Gastrocnemius medialis (tissue), 4 donors: ENCODE results near the gene CTNNBIP1. TPM values are rescaled to one million over a fixed set of nuclear protein-coding genes. Genes with fewer than 3 reads are reported as not detected.
"Not testable (repeated sequence)": the region's sequence is repeated elsewhere in the genome, so short reads cannot be mapped to it uniquely, and the experiment has no call there.

Source experiments
- ATAC-seq, 2 donors: fragments of 150-250 bp; one replicate each; pipeline ENCODE4 v1.9.1; 2016
- DNase-seq, 2 donors: peaks; one replicate each; pipeline ENCODE4 v3.0.0-alpha.2; 2019
- H3K27ac ChIP-seq, 4 donors: fragments of 200-600 bp; sonication (generic); 1 replicate in 1 of 4; 2 replicates in 3 of 4; pipeline ENCODE4 v1.5.1; 2016 to 2018; ENCODE audit warnings: mild to moderate bottlenecking in 2 of 4, moderate library complexity in 1 of 4
- H3K27me3 ChIP-seq, 3 donors: fragments of 200-600 bp; sonication (generic) in 2 of 3; 1 replicate in 1 of 3; 2 replicates in 2 of 3; pipeline versions ENCODE4 v1.5.1 to v1.6.0; 2016 to 2019; ENCODE audit warnings: mild to moderate bottlenecking in 1 of 3, moderate library complexity in 1 of 3
- H3K36me3 ChIP-seq, 2 donors: fragments of 200-600 bp; sonication (generic) in 1 of 2; one replicate each; pipeline ENCODE4 v1.5.1; 2017 to 2018
- H3K4me1 ChIP-seq, 2 donors: fragments of 200-600 bp; sonication (generic) in 1 of 2; one replicate each; pipeline ENCODE4 v1.5.1; 2016 to 2017; ENCODE audit warnings: mild to moderate bottlenecking in 2 of 2
- H3K4me3 ChIP-seq, 4 donors: fragments of 200-600 bp; sonication (generic) in 3 of 4; 1 replicate in 1 of 4; 2 replicates in 3 of 4; pipeline ENCODE4 v1.5.1; 2016 to 2019; ENCODE audit warnings: mild to moderate bottlenecking in 2 of 4
- H3K9me3 ChIP-seq, 3 donors: fragments of 200-600 bp; sonication (generic) in 2 of 3; 1 replicate in 1 of 3; 2 replicates in 2 of 3; pipeline ENCODE4 v1.5.1; 2016 to 2019
- POLR2A ChIP-seq, 2 donors: fragments of 450-650 bp; IDR thresholded peaks; one replicate each; pipeline ENCODE4 v1.6.1; 2017; ENCODE audit warnings: antibody characterized with exemption in 2 of 2, mild to moderate bottlenecking in 2 of 2, moderate library complexity in 2 of 2
- in situ Hi-C, 4 donors: fragments of 200-750 bp; cut with MboI; loops; one replicate each; pipeline versions ENCODE4 v1.15.0 to v1.8.0; 2017; ENCODE audit warnings: low sequenced_read_pairs in 4 of 4
- intact Hi-C: fragments of 100-400 bp; cut with DNase I; formaldehyde crosslinking; loops from one replicate; pipeline ENCODE4 v1.15.1; 2023; ENCODE audit warnings: low total_unique reads
- total RNA-seq, 4 donors: library from RNA; depleted of rRNA; stranded (reverse); fragments of >200 nt; gene quantifications; one replicate each; pipeline versions ENCODE4 v1.1.0 to v1.2.3, GENCODE V29; 2016
- TF ChIP-seq, protein P1 (sequence below), 5 experiments: fragments of 450-650 bp in 3 of 5; fragments of 200-600 bp in 2 of 5; sonication (generic) in 2 of 5; IDR thresholded peaks in 4 of 5; conservative IDR thresholded peaks in 1 of 5; 1 replicate in 4 of 5; 2 replicates in 1 of 5; pipeline ENCODE4 v1.5.1; 2016 to 2019; ENCODE audit warnings: antibody characterized with exemption in 5 of 5, mild to moderate bottlenecking in 3 of 5, moderate library complexity in 3 of 5

The CTNNBIP1 gene
- total RNA-seq, 4 donors from 2014 or later = 10.3 to 13.2 (median 10.4) TPM

DNA sequence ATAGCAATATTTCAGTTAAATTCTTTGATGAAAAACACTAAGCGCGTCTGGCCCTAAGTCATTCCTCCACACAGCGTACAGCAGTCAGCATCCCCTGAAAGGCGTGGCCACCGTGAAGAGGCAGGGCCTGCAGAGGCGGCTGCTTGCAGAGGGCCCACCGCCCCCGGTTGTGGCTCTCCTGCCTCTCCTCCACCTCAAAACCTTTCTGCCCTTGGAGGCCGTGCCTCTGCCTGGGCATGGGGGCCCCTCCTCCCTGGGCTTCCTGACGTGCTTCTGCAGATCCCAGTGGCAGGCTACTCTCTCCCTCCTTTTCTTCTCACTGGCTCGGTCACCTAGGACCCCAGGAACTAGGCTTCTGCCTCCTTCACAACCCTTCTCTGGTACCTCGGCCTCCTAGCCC lies 102.5 kb downstream of the CTNNBIP1 start:
- peaks cover 12 to 30% of the 10 kb centered on the region in 2 donors for H3K4me1 ChIP-seq
- intact Hi-C loops = no loop called here

DNA sequence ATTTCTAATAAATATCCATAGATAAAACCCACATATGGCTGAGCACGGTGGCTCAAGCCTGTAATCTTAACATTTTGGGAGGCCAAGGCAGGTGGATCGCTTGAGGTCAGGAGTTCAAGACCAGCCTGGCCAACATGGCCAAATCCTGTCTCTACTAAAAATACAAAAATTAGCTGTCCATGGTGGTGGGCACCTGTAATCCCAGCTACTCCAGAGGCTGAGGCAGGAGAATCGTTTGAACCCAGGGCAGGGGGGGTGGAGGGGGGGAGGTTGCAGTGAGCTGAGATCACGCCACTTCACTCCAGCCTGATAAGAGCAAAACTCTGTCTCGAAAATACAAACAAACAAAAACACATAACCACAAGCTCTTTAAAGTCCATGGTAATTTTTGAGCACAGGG lies 104.1 kb downstream of the CTNNBIP1 start:
- H3K9me3 ChIP-seq, H3K36me3 ChIP-seq, H3K27me3 ChIP-seq, H3K4me3 ChIP-seq, DNase-seq, intact Hi-C loops, in situ Hi-C loops, ATAC-seq, H3K27ac ChIP-seq: not testable (repeated sequence)
- peaks cover 5 to 18% of the 10 kb centered on the region in 2 donors for H3K4me1 ChIP-seq

More for the DNA sequence above, 102.5 kb downstream of the CTNNBIP1 start:
- in situ Hi-C loops = no loop called here
- DNase-seq (no peak), ATAC-seq (no peak)
- H3K4me3 ChIP-seq = no peak overlapping the region
- H3K27ac ChIP-seq = no peak overlapping the region
- TF ChIP-seq, protein P1, sequence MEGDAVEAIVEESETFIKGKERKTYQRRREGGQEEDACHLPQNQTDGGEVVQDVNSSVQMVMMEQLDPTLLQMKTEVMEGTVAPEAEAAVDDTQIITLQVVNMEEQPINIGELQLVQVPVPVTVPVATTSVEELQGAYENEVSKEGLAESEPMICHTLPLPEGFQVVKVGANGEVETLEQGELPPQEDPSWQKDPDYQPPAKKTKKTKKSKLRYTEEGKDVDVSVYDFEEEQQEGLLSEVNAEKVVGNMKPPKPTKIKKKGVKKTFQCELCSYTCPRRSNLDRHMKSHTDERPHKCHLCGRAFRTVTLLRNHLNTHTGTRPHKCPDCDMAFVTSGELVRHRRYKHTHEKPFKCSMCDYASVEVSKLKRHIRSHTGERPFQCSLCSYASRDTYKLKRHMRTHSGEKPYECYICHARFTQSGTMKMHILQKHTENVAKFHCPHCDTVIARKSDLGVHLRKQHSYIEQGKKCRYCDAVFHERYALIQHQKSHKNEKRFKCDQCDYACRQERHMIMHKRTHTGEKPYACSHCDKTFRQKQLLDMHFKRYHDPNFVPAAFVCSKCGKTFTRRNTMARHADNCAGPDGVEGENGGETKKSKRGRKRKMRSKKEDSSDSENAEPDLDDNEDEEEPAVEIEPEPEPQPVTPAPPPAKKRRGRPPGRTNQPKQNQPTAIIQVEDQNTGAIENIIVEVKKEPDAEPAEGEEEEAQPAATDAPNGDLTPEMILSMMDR (IDR thresholded peaks at IDR 0.05 in 4 of 5, conservative IDR thresholded peaks at IDR 0.05 in 1 of 5) = no peak
- no peak for TF ChIP-seq POLR2A (IDR thresholded peaks at IDR 0.05)
- no peaks in the 10 kb centered on the region for H3K36me3 ChIP-seq
- no peaks in the 10 kb centered on the region for H3K9me3 ChIP-seq
- no peaks in the 10 kb centered on the region for H3K27me3 ChIP-seq

DNA sequence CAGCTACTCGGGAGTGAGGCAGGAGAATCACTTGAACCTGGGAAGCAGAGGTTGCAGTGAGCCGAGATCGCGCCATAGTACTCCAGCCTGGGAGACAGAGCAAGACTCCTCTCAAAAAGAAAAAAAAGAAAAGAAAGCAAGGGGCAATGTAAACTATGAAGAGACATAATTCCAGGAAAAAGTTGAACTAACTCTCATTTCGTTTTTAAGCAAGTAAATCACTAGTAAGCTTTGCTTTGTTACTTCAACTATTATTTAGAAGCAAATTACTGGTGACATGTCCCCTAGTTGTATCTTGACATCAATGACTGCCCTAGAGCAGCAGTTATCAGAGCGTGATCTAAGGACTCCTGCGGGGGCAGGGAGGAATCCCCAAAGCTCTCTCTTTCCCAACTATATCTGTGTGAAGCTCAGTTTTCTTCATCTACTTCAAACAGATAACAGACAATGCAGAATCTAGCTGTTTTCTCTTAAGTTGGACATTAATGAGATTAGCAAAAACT lies 105.0 kb downstream of the CTNNBIP1 start:
- intact Hi-C loops = no loop called here
- ATAC-seq = no peak
- Histone ChIP-seq H3K9me3 (no peaks in the 10 kb centered on the region), H3K27me3 (no peaks in the 10 kb centered on the region), H3K36me3 (no peaks in the 10 kb centered on the region), H3K27ac (no peak overlapping the region), H3K4me1 (peaks cover 0 to 14% of the 10 kb centered on the region in 2 donors), H3K4me3 (no peak overlapping the region)
- in situ Hi-C loops = no loop called here
- no peak for TF ChIP-seq POLR2A (IDR thresholded peaks at IDR 0.05)
- TF ChIP-seq, protein P1 (IDR thresholded peaks at IDR 0.05 in 4 of 5, conservative IDR thresholded peaks at IDR 0.05 in 1 of 5) = no peak
- no peak for DNase-seq

DNA sequence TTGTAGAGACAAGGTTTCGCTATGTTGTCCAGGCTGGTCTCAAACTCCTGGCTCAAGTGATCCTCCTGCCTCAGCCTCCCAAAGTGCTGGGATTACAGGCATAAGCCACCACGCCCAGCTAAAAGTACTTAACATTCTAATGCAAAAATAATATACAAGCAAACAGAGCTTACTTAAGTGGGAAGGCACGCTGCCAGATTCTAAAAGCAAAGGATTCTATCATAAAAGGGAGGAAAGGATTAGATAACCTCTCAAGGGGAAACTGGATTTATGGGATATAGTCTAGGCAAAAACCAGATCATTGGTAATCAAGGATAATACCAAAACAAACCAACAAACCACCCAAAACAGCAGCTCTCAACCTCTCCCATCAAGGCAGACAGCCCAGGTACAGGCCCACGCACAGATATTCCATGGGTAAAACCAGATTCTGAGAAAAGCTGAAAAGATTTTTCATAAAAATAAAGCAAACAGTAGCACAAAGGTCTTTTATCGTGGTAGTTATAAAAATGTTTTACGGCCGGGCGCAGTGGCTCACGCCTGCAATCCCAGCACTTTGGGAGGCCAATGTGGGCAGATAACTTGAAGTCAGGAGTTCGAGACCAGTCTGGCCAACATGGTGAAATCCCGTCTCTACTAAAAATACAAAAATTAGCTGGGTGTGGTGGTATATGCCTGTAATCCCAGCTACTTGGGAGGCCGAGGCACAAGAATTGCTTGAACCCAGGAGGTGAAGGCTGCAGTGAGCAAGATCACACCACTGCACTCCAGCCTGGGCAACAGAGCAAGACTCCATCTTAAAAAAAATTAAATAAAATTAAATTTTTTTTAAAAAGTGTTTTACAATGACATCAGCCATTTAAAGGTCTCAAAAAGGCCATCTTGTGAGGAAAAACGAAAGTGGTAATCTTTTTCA lies 106.8 kb downstream of the CTNNBIP1 start:
- ATAC-seq, H3K4me3 ChIP-seq, H3K36me3 ChIP-seq, H3K27ac ChIP-seq, intact Hi-C loops, in situ Hi-C loops, H3K9me3 ChIP-seq, H3K27me3 ChIP-seq, DNase-seq: not testable (repeated sequence)
- H3K4me1 ChIP-seq = peaks cover 8 to 13% of the 10 kb centered on the region in 2 donors

DNA sequence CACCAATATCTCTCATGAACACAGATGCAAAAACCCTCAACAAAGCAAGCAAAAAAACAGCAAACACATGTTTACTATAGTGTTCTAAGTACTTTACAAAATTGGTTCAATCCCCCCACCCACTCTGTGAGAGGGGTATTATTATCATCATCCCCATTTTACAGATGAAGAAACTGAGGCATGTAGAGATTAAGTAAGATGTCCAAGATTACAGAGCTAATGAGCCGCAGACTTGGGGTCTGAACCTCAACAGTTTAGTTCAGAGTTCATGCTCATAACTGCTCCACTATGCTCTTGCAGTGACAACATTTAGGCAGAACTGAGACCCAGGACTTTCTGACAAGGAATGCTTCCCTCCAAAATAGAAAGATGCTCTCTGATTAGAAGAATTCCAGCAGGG lies 108.2 kb downstream of the CTNNBIP1 start:
- peaks cover 20 to 27% of the 10 kb centered on the region in 2 donors for H3K4me1 ChIP-seq
- in situ Hi-C loops = no loop called here
- TF ChIP-seq POLR2A (IDR thresholded peaks at IDR 0.05) = no peak
- TF ChIP-seq, protein P1 (IDR thresholded peaks at IDR 0.05 in 4 of 5, conservative IDR thresholded peaks at IDR 0.05 in 1 of 5) = no peak

More for the DNA sequence above, 108.2 kb downstream of the CTNNBIP1 start:
- DNase-seq = no peak
- Histone ChIP-seq H3K27me3 (no peaks in the 10 kb centered on the region), H3K4me3 (no peak overlapping the region), H3K36me3 (no peaks in the 10 kb centered on the region), H3K27ac (no peak overlapping the region), H3K9me3 (no peaks in the 10 kb centered on the region)
- no peak for ATAC-seq
- intact Hi-C loops = no loop called here

Other genes with a start within 250 kb of the CTNNBIP1 start
- gene CLSTN1, start 86.3 kb downstream of the CTNNBIP1 start, total RNA-seq = 10 to 100 TPM in 3 of 4 donors, 1 to 10 TPM in 1; 8.5 to 25.7 (median 22.0) TPM
- 10 to 100 TPM in 3 of 4 donors, 1 to 10 TPM in 1; 9.4 to 21.7 (median 19.4) TPM for gene LZIC, start 33.1 kb upstream of the CTNNBIP1 start, total RNA-seq
- 10 to 100 TPM in 1 of 4 donors, 1 to 10 TPM in 3; 5.6 to 12.4 (median 8.8) TPM for gene NMNAT1, start 33.2 kb upstream of the CTNNBIP1 start, total RNA-seq
- gene RBP7, start 87.0 kb upstream of the CTNNBIP1 start, total RNA-seq = 10 to 100 TPM in 2 of 4 donors, 1 to 10 TPM in 2; 7.9 to 19.2 (median 11.1) TPM
- 100 to 1,000 TPM in 2 of 4 donors, 10 to 100 TPM in 2; 42.6 to 143 (median 98.2) TPM for gene UBE4B, start 122.7 kb upstream of the CTNNBIP1 start, total RNA-seq